Activated CD4-positive, alpha-beta memory T cell treated with anti-CD3 and anti-CD28 coated beads, Interleukin-2, amount 10 ng/mL, durations not matched to agents 7 days and 5 days (primary cell): ENCODE data around the gene PTPRJ. TPM values are rescaled to one million over a fixed set of nuclear protein-coding genes. Genes with fewer than 3 reads are reported as not detected.

Experiments
- CTCF ChIA-PET: fragments of 350-600 bp; sonication (Branson Sonifier 250); formaldehyde crosslinking; loops from one replicate; lab custom pipeline; 2021; ENCODE audit warnings: antibody characterized with exemption, inconsistent platforms; lab: Charles Lee
- POLR2A ChIA-PET: fragments of 350-600 bp; sonication (Branson Sonifier 250); formaldehyde crosslinking; loops from one replicate; lab custom pipeline; 2021; ENCODE audit warnings: antibody characterized with exemption; lab: Charles Lee
- DNase-seq: peaks from one replicate; pipeline ENCODE4 v3.0.0-alpha.2; 2020
- H3K27ac Mint-ChIP-seq: one replicate; pipeline ENCODE4 v1.8.0; 2021; ENCODE audit warnings: mild to moderate bottlenecking, mixed read lengths
- H3K27me3 Mint-ChIP-seq: one replicate; pipeline ENCODE4 v1.8.0; 2021; ENCODE audit warnings: mixed read lengths
- H3K36me3 Mint-ChIP-seq: one replicate; pipeline ENCODE4 v1.8.0; 2021; ENCODE audit warnings: low read depth, mixed read lengths
- H3K4me1 Mint-ChIP-seq: one replicate; pipeline ENCODE4 v1.8.0; 2021; ENCODE audit warnings: mixed read lengths
- H3K4me3 Mint-ChIP-seq: one replicate; pipeline ENCODE4 v1.8.0; 2021; ENCODE audit warnings: mild to moderate bottlenecking, mixed read lengths
- H3K9me3 Mint-ChIP-seq: one replicate; pipeline ENCODE4 v1.8.0; 2021; ENCODE audit warnings: mixed read lengths
- total RNA-seq, 2 experiments: library from RNA; stranded (reverse); gene quantifications; one replicate each; pipeline ENCODE4 v1.2.3, GENCODE V29; 2021

The PTPRJ gene
- total RNA-seq, 2 experiments from 2014 or later: 83.0 to 89.1 TPM

DNA sequence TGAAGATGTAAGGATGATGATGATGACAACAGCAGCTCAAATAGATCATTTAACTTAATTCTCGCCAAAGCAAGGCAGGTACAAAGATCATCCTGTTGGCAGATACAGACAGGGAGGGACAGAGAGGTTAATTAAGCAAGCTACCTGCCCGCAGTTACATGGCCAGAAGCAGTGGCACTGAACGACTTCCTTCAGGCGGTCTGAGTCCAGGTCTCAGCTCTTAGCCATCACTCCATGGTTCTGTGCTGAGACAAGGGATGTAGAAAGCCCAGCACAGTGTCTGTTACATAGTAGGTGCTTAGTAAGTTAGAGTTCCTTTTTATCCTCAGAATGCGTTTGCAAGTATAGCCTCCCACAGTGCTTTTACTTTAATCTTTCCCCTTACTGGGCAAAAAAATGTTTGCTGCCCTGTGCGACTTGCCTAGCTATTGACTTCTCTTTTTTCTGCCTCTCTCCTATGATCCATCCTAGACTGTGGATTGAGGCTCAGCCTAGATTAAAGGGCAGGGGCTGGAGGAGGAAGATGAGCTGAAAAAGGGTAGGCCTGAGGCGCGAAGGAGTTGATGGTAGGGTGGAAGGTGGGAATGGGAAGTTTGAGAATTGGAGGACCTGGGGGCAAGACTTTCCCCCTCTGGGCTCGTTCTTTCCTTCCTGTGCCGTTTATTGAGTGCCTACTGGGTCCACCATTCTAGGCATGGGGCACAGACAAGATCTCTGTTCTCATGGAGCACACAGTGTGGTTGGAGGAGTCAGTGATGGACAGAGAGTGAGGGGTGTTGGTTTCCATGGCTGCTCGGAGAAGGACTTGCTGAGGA lies 128.1 kb downstream of the PTPRJ start:
- peak overlapping the region; percentile 84 for H3K27ac Mint-ChIP-seq
- peaks cover 25% of the 10 kb centered on the region for H3K36me3 Mint-ChIP-seq
- peak overlapping the region; percentile 1 for H3K4me3 Mint-ChIP-seq
- no peaks in the 10 kb centered on the region for H3K9me3 Mint-ChIP-seq
- H3K4me1 Mint-ChIP-seq: peaks cover 62% of the 10 kb centered on the region
- H3K27me3 Mint-ChIP-seq: no peaks in the 10 kb centered on the region
- DNase-seq: no peak
- ChIA-PET POLR2A (interaction anchor here (0.7 to 5.7 kb wide), 24 partner anchors 11 to 342 kb away, joined by 3 to 99 read pairs (median 4); partner anchors contain the start of gene NUP160), CTCF (interaction anchor here (0.7 to 10.3 kb wide), 36 partner anchors 8 to 393 kb away, joined by 3 to 238 read pairs (median 5); partner anchors contain the start of genes AGBL2 and PTPRJ)

GRCh38 chr11:48109046-48109666 lies 128.8 kb downstream of the PTPRJ start:
- ChIA-PET POLR2A (interaction anchor here (0.7 to 5.7 kb wide), 13 partner anchors 29 to 175 kb away, joined by 3 to 99 read pairs (median 5); no protein-coding TSS in a partner anchor), CTCF (interaction anchor here (0.7 to 10.3 kb wide), 27 partner anchors 9 to 394 kb away, joined by 3 to 238 read pairs (median 5); partner anchors contain the start of genes AGBL2 and PTPRJ)
- H3K4me1 Mint-ChIP-seq: peaks cover 59% of the 10 kb centered on the region
- H3K9me3 Mint-ChIP-seq: no peaks in the 10 kb centered on the region
- DNase-seq: no peak
- H3K27me3 Mint-ChIP-seq: no peaks in the 10 kb centered on the region
- H3K4me3 Mint-ChIP-seq: peak overlapping the region; percentile 62
- H3K36me3 Mint-ChIP-seq: peaks cover 26% of the 10 kb centered on the region
- peak overlapping the region; percentile 84 for H3K27ac Mint-ChIP-seq

DNA sequence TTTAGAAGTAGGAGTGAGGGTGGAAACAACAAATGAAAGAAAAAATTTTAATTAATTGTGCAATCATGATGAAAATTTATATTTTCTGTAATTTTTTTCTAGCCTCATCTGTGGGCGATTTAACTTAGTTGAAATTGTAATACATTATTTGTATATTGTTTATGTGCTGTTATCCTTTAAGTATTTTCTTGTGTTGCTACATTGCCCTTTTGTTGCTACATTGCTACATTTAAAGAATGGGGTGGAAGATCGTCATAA lies 130.1 kb downstream of the PTPRJ start:
- H3K9me3 Mint-ChIP-seq: peaks cover 11% of the 10 kb centered on the region
- CTCF ChIA-PET: interaction anchor here (0.8 to 10.3 kb wide), 8 partner anchors 53 to 260 kb away, joined by 3 to 238 read pairs (median 7); no protein-coding TSS in a partner anchor
- H3K36me3 Mint-ChIP-seq: peaks cover 38% of the 10 kb centered on the region
- POLR2A ChIA-PET: interaction anchor here (0.9 to 4.8 kb wide), 4 partner anchors 20 to 176 kb away, joined by 3 to 41 read pairs (median 5); no protein-coding TSS in a partner anchor
- H3K4me3 Mint-ChIP-seq: no peak overlapping the region
- H3K27ac Mint-ChIP-seq: no peak overlapping the region
- no peaks in the 10 kb centered on the region for H3K27me3 Mint-ChIP-seq
- DNase-seq: no peak
- H3K4me1 Mint-ChIP-seq: peaks cover 54% of the 10 kb centered on the region

DNA sequence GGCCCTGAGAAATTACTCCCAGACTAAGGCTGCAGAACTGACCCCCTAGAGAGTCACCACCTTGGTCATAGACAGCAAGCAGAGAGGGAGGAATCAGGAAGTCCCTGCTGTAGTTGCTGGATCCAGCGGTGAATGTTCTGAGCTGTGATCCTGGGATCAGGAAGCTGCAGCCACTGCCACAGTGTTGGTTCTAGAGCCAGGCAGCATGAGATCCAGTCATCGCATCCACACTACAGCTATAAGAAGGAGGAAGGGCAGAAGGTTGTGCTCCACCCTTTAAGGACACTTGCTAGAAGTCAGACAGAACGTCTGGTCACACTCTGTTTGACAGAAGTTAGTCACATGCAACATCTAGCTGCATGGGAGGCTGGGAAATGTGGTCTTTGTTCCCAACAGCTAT lies 131.5 kb downstream of the PTPRJ start:
- H3K27ac Mint-ChIP-seq: no peak overlapping the region
- POLR2A ChIA-PET: interaction anchor here (1.2 to 2.1 kb wide), 3 partner anchors 56 to 177 kb away, joined by 4 to 7 read pairs (median 6); no protein-coding TSS in a partner anchor
- H3K4me1 Mint-ChIP-seq: peaks cover 42% of the 10 kb centered on the region
- no peaks in the 10 kb centered on the region for H3K27me3 Mint-ChIP-seq
- DNase-seq: no peak
- H3K36me3 Mint-ChIP-seq: peaks cover 46% of the 10 kb centered on the region
- CTCF ChIA-PET: interaction anchor here (0.7 to 10.3 kb wide), 4 partner anchors 8 to 176 kb away, joined by 3 to 238 read pairs (median 4); no protein-coding TSS in a partner anchor
- H3K4me3 Mint-ChIP-seq: no peak overlapping the region
- H3K9me3 Mint-ChIP-seq: peaks cover 13% of the 10 kb centered on the region

GRCh38 chr11:48114740-48115139 lies 134.4 kb downstream of the PTPRJ start:
- peaks cover 63% of the 10 kb centered on the region for H3K36me3 Mint-ChIP-seq
- CTCF ChIA-PET: interaction anchor here (0.6 to 1.9 kb wide), 4 partner anchors 97 to 359 kb away, joined by 3 to 6 read pairs (median 4); no protein-coding TSS in a partner anchor
- H3K27ac Mint-ChIP-seq: no peak overlapping the region
- H3K4me1 Mint-ChIP-seq: peaks cover 15% of the 10 kb centered on the region
- H3K4me3 Mint-ChIP-seq: no peak overlapping the region
- DNase-seq: no peak
- POLR2A ChIA-PET: no interaction called here
- H3K27me3 Mint-ChIP-seq: no peaks in the 10 kb centered on the region
- peaks cover 13% of the 10 kb centered on the region for H3K9me3 Mint-ChIP-seq

DNA sequence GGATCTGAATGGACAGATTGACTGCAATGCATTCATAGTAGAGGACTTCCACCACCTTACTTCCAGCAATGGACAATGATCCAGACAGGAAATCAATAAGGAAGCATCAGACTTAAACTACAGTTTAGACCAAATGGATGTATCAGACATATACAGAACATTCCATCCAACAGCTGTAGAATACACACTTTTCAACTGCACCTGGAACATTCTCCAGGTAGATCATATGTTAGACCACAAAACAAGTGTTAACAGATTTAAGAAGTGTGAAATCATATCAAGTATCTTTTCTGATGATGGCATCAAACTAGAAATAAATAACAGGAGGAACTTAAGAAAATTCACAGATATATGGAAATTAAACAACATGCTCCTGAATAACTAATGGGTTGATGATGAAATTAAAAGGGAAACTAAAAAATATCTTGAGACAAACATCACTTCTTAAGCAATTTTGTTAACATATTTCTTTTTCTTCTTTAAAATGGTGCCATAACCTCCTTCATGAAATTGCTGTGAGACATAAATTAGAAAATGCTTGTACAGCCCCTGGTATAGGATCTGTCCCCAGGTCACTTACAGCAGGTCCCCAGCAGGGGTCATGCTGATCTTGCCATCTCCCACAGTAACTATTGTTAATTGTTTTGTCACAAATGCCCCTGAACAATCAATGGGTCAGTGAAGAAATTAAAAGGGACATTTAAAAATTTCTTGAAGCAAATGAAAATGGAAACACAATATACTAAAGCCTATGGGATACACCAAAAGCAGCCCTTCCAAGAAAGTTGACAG lies 136.3 kb downstream of the PTPRJ start:
- Mint-ChIP-seq H3K4me1 (peaks cover 6% of the 10 kb centered on the region), H3K27me3 (no peaks in the 10 kb centered on the region), H3K4me3 (no peak overlapping the region), H3K9me3 (peaks cover 13% of the 10 kb centered on the region), H3K27ac (no peak overlapping the region), H3K36me3 (peaks cover 71% of the 10 kb centered on the region)
- ChIA-PET CTCF (interaction anchor here (0.7 to 1.9 kb wide), 6 partner anchors 153 to 1641 kb away, joined by 3 to 6 read pairs (median 4); no protein-coding TSS in a partner anchor), POLR2A (interaction anchor here (0.6 to 0.7 kb wide), 2 partner anchors 13 to 195 kb away, joined by 3 read pairs; no protein-coding TSS in a partner anchor)
- DNase-seq: no peak

DNA sequence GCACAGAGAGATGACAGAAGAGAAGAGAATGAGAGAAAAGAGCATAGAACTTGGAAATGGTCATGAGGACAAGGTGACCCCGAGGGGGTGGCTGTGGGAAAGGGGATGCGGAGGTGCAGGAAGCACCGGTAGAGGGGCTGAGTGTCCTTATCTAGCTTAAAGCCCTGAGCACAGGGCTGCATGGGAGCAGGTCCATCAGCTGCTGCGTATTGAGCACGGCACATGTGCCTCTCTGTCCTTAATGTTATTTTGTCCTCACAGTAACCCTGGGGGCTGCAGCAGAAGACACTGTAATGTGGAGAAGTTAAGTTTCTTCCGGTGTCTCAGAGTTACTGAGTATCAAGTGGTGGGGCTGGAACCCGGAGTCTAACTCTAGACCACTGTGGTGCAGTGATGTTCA lies 141.9 kb downstream of the PTPRJ start:
- no peak for DNase-seq
- no peaks in the 10 kb centered on the region for H3K27me3 Mint-ChIP-seq
- peaks cover 81% of the 10 kb centered on the region for H3K36me3 Mint-ChIP-seq
- peaks cover 8% of the 10 kb centered on the region for H3K4me1 Mint-ChIP-seq
- no peaks in the 10 kb centered on the region for H3K9me3 Mint-ChIP-seq
- POLR2A ChIA-PET: no interaction called here
- no peak overlapping the region for H3K4me3 Mint-ChIP-seq
- CTCF ChIA-PET: interaction anchor here (0.9 to 1.4 kb wide), 2 partner anchors 188 to 241 kb away, joined by 3 to 4 read pairs; no protein-coding TSS in a partner anchor
- H3K27ac Mint-ChIP-seq: no peak overlapping the region

- Mint-ChIP-seq H3K27me3 (no peaks in the 10 kb centered on the region), H3K4me1 (peaks cover 8% of the 10 kb centered on the region), H3K27ac (no peak overlapping the region), H3K36me3 (peaks cover 82% of the 10 kb centered on the region), H3K4me3 (no peak overlapping the region), H3K9me3 (no peaks in the 10 kb centered on the region)
- ChIA-PET CTCF (interaction anchor here (0.9 to 1.4 kb wide), 2 partner anchors 188 to 242 kb away, joined by 3 to 4 read pairs; no protein-coding TSS in a partner anchor), POLR2A (no interaction called here)
- DNase-seq: no peak
These were observed 142.3 kb downstream of the PTPRJ start for GRCh38 chr11:48122656-48123055.

DNA sequence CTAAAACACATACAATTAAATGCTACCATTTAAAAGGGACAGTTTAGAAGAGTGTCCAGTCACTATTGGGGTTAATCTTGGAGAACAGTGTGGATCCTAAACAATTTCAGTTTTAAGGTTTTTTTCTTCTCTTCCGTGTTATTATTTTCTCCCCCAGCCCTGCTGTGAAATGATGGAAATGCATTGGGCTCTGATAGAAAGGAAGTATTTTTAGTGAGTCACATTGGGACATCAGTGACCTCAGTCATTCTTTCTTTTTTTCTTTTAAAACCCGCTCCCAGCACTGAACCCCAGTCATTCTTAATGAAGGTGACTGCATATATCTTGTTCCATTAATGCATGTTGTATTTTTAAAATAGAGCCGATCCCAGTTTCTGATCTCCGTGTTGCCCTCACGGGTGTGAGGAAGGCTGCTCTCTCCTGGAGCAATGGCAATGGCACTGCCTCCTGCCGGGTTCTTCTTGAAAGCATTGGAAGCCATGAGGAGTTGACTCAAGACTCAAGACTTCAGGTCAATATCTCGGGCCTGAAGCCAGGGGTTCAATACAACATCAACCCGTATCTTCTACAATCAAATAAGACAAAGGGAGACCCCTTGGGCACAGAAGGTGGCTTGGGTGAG lies 143.0 kb downstream of the PTPRJ start:
- no peaks in the 10 kb centered on the region for H3K9me3 Mint-ChIP-seq
- no peak overlapping the region for H3K4me3 Mint-ChIP-seq
- peaks cover 8% of the 10 kb centered on the region for H3K4me1 Mint-ChIP-seq
- no peak for DNase-seq
- H3K36me3 Mint-ChIP-seq: peaks cover 83% of the 10 kb centered on the region
- ChIA-PET CTCF (interaction anchor here (0.9 to 1.4 kb wide), 2 partner anchors 189 to 242 kb away, joined by 3 to 4 read pairs; no protein-coding TSS in a partner anchor), POLR2A (no interaction called here)
- H3K27me3 Mint-ChIP-seq: no peaks in the 10 kb centered on the region
- no peak overlapping the region for H3K27ac Mint-ChIP-seq

DNA sequence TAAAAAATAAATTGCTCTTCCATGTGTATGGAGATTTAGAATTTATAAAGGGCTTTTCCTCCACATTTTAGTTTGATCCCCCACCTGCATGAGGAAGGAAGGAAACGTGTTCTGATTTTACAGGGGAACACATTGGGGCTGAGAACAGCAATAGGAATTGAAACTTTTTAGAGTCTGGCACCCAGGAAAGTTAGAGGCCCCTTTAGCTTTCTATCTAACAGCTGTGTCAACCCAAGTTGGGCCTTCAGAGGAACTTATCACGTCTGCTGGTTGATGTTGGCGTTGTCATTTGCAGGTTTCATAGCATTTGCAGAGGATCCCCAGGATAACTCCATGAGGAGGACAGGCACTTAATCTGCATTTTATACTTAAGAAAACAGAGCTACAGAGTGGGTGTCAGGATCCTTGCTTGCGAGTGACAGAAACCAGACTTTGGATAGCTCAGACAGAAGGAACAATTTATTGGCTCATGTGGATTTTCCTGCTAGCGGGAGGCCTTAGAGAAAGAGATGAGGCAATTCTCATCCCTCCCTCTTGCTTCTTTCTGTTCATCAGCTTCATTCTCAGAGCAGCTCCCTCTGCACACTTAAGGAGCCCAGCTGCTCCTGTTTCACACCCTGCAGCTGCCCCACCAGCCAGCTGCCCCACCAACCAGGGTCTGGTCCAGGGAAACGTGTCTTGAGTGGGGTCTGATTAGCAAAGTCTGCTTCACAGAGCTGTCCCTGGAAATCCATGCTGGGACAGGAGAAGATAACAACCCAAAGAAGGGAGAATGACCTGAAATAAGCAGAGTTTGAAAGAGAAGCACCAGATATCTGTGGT lies 143.8 kb downstream of the PTPRJ start:
- H3K27me3 Mint-ChIP-seq: no peaks in the 10 kb centered on the region
- no peaks in the 10 kb centered on the region for H3K9me3 Mint-ChIP-seq
- peaks cover 14% of the 10 kb centered on the region for H3K4me1 Mint-ChIP-seq
- no peak for DNase-seq
- H3K36me3 Mint-ChIP-seq: peaks cover 86% of the 10 kb centered on the region
- CTCF ChIA-PET: interaction anchor here (1.6 kb wide), 1 partner anchor 190 kb away, joined by 4 read pairs; no protein-coding TSS in a partner anchor
- no peak overlapping the region for H3K27ac Mint-ChIP-seq
- POLR2A ChIA-PET: no interaction called here
- no peak overlapping the region for H3K4me3 Mint-ChIP-seq

DNA sequence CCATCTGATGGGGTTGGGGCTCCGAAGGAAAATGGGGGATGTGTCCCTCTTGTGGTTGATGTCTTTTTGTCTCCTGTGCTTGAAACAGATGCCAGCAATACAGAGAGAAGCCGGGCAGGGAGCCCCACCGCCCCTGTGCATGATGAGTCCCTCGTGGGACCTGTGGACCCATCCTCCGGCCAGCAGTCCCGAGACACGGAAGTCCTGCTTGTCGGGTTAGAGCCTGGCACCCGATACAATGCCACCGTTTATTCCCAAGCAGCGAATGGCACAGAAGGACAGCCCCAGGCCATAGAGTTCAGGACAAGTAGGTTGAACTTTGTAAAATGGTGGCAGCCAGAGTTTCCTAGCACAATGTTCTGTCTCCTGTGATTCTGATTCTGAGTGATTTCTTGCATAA lies 144.5 kb downstream of the PTPRJ start:
- Mint-ChIP-seq H3K27ac (no peak overlapping the region), H3K4me1 (peaks cover 22% of the 10 kb centered on the region), H3K9me3 (no peaks in the 10 kb centered on the region), H3K36me3 (peaks cover 89% of the 10 kb centered on the region), H3K27me3 (no peaks in the 10 kb centered on the region), H3K4me3 (no peak overlapping the region)
- DNase-seq: no peak
- CTCF ChIA-PET: interaction anchor here (1.6 kb wide), 1 partner anchor 190 kb away, joined by 4 read pairs; no protein-coding TSS in a partner anchor
- POLR2A ChIA-PET: no interaction called here
